Activated CD4-positive, alpha-beta T cell treated with anti-CD3 and anti-CD28 coated beads, Interleukin-2, amount 50 U/mL, for 48 hours (primary cell): ENCODE measurements around the gene RTL9.
"Not testable (repeated sequence)": the region's sequence is repeated elsewhere in the genome, so short reads cannot be mapped to it uniquely, and the experiment has no call there.

Experiments used
- DNase-seq, 2 experiments: peaks; one replicate each; pipeline ENCODE4 v3.0.0-alpha.2; 2020

RTL9 gene

DNA sequence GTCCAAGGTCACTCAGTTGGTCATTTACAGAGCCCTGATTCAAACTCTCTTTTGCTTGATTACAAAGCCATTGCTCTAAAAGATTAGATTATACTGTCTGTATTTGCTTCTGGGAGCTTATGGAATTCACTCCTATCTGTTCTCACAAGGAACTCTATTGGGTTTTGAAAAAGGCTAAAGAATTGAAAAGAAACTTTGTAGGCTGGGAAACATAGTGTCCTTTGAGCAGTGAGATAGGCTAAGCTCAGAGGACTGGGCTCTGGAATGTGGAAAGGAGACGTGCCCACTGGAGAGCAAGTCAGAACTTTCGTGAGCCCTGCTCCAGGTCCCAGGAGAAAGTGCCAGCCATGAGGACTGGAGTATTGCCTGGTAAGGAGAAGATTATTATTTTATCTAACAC lies at the start of gene RTL9:
TSS of gene RTL9 (plus strand) at position 301 of the 400 bp plus-strand sequence. CDS start 91,770 bp downstream, outside the sequence.
- no peak for DNase-seq

DNA sequence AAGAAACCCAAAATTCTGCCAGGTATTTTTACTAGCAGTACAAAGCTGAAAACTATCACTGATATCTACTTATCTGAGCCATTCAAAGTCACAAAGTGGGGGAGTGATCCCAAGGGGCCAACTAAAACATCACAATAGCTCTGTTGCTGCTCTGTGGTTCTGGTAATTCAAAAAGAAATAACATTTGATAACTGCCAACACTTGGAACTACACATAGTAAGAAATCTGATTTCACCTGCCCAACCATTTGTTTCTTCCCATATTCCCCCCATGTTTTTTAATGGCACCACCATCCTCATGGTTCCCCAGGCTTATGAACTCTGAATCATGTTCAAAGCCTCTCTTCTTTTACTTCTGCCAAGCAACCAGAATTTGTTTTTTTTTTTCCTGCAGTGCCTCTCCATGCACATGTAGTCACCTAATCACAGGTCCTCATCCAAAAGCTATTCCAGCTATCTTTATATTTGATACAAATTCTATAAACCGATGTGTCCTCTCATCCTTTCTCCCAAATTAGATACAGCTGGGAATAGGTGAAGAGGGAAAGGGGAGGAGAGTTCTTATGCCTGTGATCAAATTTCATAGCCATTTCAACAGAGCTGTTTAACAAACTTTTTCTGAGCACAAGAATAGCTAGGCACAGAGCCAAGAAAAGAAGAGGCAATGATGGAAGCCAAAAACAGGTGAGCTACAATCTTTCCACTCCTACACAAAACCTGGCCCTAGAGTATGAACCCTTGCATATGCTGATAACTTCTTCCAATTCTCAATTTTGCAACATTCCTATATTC lies 48.5 kb upstream of the RTL9 start:
- DNase-seq = no peak

DNA sequence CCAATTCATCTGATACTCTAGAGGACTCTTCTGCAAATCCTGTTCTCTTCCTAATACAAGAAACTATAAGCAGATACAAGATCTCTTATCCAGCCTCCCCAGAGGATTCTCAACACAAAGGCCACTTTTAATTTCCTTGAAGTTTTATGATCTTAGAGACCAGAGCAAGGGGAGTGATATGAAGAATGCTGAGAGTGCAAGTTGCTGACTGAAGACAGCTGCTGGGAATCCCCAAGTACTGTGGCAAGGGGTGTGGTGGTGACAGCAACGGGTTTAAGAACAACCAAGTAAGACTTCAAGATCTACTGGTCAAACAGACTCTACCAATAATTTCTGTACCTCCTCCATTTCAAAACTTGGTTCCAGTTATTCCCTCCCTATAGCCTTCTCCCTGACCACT lies 47.8 kb upstream of the RTL9 start:
- DNase-seq = peak; percentile 11 to 47

DNA sequence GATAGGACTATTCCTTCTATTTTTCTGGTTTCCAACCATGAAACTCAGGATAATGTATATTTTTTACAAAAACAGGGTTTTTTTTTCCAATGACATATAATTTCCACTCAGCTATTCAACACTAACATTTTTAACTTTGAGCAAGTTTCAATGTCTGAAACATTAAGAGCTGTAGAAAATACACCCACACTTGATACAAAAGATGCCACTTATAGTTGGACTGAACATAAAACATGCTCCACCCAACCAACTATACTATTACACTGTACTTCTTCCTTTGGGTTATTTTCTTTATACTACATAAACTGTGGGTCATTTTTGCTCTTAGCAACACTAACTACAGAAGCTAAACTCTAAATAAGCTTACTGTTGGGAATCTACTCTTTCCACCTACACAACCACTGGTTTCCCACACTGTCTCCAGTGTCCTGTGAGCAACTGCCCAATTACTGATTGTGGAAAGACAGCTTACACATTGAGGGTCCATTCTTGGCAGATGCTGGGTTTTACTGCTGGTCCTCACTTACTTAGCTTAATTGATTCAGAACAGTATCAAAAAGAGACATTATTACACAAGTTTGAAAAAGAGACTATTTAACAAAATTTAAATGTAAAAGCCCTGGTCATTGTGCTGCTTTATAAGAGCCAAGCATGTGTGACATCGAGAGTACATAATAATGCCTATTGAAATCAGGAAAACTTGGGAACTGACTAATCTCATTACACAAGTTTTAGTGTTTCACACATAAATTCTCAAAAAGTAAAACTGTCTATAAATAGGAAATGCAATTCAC lies 47.0 kb upstream of the RTL9 start:
- no peak for DNase-seq

DNA sequence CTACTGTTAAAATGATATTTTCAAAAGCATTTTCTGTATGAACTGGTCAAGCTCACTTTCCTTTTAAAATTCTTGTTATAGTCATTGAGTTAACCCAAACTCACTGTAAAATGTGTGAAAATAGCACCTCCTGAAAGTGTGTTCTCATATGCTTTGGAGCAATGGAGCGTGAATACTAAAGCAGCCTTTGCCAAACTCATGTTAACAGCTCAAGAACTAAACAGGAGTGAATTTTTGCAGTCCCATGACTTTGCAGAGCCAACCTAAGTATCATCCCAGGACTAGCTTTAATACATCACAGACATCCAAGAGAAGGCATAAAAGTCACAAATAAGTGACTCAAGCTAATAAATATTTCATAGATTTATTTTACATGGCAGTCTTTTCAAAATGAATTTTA lies 43.1 kb upstream of the RTL9 start:
- DNase-seq = no peak

DNA sequence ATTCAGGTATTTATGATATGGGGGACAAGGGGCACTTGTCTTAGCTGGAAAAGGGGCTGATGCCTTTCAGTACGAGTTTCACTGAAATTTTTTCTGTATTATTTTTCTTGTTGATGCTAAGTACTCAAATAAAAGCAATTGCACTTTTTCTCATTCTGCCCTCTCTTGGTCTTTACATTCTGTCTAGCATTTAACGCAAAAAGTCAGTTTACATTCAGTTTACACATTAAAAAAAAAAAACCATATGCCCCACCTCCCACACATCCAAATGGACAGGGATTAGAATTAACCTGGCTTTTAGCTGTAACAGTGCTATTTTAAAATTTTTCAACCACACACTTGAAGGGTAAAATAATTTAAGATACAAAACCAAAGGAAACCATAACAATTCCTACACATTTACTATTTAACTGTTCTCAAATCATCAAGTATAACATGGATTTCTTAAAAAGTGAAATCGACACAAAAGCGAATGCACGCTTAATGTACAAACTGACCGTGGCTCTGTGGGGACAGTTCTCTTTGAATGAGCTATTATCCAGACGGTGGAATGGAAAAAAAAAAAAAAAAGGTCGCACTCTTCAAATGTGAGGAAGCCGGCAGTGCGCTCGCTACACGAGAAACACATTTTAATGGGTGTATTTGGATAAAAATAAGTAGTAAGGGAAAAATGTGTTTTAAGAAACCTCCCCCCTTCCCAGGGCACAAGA lies 42.1 kb upstream of the RTL9 start:
- no peak for DNase-seq

DNA sequence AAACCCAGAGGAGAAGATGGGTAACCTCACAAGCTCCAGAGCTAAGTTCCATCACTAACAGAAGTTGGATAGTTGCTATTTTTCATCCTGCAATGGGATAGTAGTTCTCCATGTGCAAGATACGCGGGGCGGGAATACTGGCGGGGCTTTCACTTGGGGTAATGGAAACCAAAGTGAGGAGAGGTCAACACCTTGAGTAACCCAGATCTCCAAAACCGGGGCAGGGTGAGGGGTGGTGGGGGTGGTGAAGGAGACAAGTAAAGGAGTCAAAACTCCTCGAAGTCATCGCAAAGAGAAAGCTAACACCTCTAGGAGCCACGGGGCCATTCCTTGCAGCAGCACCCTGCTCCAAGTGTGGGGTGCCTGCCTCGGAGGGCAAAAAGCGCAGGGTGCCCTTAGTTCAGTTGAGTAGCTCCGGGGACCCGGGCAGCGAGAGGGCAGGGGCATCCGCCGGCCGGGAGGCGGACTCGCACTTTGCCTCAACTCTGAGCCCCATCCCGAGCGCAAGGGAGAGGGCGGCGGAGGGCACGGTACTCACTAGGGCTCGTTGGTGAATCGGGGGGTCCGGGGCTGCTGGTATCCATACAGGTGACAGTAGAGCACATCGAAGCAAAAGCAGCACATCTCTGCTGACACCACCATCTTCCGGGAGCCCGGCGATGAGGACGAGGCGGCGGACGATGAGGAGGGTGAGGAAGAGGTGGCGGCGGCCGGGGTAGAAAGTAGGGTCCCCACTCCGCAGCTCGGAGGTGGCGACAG lies 41.4 kb upstream of the RTL9 start:
- DNase-seq = peak; percentile 26 to 36

DNA sequence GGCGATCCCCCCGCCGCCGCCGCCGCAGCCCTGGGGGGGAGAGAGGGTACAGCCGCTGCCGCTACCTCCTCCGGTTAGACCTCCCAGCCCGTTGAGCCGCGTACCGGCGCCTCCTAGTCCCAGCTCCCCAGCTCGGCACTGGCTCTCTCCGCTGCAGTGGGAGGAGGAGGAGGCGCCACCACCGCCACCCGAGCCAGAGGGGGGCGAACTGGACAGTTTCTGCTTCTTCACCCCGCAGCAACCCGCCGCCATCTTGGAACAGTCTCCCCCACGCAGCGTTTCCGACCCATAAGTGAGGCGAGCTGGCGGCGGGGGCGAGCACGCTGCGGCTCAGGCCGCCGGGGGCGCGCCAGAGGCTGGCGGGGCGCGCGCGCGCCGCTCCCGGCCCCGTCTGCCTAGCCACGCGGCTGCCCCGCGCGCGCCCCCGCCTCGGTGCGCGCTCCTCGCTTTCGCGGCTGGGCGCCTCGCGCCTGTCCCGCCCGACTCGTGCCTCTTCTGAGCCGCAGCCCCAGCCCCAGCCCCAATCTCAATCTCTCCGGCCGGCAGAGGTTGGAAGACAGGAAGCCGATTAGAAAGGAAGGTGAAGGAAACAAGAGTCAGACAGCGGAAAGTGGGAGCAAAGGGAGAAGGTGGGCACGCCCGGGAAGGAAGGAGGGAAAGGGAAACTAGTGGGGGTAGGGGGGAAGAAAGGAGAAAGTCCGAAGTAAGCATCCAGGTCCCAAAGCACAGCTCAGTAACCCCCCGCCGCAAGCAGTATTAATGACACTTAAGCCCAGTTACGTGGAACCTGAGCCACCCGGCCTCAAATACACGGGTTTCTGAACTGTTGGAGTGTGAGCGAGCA lies 40.6 kb upstream of the RTL9 start, which contains the start of gene AMMECR1:
TSS of gene AMMECR1 (minus strand) at position 266 of the 844 bp plus-strand sequence. CDS start at position 252, 14 bp downstream.
- DNase-seq = peak; percentile 72 to 77

DNA sequence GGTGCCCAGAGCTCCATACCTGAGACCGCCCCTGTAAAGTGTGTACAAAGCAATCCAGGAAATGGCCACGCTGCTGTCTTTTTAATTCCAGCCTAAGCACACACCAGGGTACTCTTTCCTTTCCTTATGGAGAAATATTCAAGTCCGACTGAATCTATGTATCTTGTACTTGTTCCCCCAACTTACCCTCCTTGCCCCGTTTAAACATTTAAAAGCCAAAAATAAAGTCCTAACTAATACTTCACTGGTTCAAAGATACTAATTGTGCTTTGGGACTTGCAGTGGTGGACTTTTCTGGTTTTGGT lies 40.0 kb upstream of the RTL9 start:
- DNase-seq = no peak

DNA sequence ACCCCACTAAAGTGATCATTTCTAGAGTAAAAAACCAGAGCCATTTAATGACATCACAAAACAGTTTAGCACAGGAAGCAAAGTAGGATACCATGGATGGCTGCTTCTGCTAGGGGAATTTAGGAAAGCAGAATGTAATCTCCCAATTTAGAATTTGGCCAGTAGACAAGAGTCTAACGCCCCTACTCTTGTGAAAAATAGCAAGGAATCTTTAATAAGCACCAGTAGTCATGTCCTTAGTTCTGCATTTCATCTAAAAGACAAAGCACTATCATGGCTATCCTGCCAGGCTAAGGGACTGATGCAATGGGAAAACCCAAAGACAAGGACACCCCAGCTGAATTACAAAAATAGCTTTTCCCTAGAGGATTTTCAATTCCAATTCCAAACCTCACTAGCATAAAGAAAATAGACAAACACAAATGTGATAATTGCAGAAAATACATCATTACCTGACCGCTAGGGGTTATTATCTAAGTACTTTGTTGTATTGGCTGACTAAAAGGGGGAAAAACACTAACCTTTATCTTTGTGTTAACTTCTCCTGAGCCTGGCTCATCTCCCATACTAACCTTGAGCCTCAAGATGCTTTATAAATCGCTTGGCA lies 38.2 kb upstream of the RTL9 start:
- no peak for DNase-seq

DNA sequence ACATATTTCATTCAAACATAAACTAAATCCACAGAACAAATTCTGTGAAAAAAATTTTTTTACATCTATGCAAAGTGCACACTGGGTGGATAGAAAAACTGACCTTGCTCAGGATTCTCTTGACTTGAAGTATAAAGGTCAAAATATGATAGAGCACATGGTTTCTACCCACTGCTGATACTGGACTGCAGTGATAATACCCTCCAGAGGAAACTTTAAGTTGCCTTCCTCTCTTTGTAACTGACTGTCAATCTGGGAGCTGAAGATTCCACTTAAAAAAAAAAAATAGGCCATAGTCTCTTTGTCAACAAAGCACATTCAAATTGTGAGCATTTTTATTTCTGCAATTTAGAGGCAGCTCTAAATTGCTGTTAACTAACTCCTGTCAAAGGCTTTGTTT lies 37.6 kb upstream of the RTL9 start:
- no peak for DNase-seq

DNA sequence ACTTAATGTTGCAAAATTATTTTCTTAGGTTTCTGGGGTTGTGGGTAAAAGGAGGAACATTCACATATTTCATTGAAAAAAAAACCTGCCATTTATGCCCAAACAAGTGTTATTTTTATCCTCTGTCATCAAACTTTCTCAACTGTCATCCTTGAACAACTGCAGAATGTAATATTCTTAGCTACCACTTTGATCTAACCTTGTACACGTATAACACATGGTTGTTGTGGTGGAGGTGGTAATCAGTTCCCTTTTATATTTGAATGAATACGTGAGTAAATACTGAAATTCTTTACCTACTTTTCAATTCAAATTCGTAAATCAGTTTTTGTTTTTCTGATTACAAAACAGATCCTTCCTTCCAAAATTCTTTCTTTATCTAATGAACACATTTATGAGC lies 37.0 kb upstream of the RTL9 start:
- no peak for DNase-seq

DNA sequence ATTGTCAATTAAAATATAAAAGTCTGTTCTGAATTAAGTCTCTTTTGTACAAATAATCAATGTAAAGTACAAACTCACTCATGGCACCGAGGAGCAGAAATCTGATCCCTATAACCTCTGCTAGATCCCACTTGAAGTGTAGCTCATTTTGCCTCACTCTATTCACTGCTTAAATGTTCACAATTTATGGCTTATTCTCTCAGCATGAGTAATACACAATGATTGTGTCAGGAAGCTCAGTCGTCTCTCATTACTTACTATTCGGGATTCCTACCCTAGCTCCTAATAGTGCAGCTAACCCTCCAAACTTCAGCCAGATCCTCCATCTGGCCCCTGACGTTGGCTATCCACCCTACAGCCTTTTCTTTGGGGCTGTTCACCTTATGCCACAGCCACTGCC lies 36.0 kb upstream of the RTL9 start:
- no peak for DNase-seq

DNA sequence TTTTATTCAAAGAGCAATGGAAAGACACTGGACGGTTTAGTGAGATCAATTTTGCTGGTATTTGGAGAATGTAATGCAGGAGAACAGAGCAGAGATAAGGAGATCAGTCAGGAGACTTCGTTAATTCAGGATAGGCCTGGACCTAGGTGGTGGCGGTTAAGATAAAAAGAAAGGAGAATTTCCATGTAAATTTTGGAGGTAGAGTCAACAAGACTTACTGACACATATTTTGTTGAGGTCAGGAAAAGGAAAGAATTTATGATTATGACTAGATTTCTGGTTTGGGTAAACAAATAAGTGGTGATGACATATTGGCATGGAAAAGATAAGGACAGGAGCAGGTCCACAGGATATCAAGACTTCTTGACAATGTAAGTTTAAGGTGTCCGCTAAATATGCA lies 31.9 kb upstream of the RTL9 start:
- no peak for DNase-seq

DNA sequence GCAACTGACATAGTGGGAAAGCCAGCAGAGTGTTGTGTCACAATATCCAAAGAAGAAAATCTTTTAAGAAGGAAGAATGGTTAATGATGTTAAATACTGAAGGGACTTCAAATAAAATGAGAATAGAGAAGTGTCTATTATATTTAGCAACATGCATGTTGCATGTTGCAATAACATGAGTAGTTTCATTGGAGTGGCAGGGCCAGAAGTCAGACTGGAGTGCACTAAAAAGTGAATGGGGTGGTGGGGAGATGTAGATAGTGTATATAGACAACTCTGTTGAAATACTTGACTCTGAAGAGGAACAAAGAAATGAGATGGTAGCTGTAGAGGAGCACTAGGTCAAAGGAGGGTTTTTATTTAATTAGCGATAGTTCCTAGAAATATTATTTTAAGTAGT lies 31.3 kb upstream of the RTL9 start:
- no peak for DNase-seq

DNA sequence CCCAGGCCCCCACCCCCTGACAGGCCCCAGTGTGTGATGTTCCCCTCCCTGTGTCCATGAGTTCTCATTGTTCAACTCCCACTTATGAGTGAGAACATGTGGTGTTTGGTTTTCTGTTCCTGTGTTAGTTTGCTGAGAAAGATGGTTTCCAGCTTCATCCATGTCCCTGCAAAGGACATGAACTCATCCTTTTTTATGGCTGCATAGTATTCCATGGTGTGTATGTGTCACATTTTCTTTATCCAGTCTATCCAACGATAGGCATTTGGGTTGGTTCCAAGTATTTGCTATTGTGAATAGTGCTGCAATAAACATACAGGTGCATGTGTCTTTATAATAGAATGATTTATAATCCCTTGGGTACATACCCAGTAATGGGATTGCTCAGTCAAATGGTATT lies 30.0 kb upstream of the RTL9 start:
- not testable (repeated sequence) for DNase-seq

DNA sequence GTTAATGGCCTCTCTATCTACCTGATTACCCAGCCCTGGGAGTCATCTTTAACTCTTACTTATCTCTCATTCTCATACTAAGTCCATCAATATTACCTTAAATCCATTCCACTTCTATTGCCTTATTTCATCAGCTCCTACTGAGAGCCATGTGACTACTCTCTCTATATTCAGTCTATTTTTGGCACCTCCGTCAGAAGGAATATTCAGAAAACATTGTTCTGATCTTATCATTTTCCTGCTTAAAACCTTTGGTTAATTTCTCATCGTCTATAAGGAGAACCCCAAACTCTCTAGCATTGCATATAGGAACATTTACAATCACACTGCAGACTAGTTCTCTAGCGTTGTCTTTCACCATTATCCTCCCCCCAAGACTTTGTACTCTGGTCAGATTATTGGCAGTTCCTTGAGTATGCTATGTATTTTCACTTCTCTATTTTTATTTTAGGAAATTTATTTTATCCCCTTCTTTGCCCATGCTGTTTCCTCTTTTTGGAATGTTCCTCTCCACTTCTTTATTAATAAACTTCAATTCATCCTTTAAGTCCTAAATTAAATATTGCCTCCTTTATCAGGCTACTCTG lies 27.1 kb upstream of the RTL9 start:
- no peak for DNase-seq

DNA sequence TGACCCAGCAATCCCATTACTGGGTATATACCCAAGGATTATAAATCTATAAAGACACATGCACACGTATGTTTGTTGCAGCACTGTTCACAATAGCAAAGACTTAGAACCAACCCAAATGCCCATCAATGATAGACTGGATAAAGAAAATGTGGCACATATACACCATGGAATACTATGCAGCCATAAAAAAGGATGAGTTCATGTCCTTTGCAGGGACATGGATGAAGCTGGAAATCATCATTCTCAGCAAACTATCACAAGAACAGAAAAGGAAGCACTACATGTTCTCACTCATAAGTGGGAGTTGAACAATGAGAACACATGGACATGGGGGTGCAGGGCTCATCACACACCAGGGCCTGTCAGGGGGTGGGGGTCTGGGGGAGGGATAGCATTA lies 25.2 kb upstream of the RTL9 start:
- DNase-seq = not testable (repeated sequence)

DNA sequence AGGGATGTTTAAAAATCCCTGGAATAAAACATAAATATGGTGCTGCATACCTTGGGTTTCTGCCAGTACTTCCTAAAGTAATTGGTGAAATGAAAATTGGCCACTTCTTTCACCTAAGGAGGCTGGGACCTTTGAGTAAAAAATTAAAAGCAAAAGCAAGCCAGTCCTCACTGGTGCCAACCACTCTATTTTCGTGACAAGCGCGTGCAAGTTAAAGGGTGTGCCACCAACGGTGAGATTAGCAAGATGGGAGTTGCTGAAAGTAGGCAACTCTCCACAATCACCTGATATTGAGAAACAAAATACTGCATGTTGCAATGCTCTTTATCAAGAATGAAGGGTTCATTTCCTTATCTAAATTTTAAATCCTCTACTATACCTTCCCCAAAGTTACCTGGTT lies 19.7 kb upstream of the RTL9 start:
- no peak for DNase-seq

DNA sequence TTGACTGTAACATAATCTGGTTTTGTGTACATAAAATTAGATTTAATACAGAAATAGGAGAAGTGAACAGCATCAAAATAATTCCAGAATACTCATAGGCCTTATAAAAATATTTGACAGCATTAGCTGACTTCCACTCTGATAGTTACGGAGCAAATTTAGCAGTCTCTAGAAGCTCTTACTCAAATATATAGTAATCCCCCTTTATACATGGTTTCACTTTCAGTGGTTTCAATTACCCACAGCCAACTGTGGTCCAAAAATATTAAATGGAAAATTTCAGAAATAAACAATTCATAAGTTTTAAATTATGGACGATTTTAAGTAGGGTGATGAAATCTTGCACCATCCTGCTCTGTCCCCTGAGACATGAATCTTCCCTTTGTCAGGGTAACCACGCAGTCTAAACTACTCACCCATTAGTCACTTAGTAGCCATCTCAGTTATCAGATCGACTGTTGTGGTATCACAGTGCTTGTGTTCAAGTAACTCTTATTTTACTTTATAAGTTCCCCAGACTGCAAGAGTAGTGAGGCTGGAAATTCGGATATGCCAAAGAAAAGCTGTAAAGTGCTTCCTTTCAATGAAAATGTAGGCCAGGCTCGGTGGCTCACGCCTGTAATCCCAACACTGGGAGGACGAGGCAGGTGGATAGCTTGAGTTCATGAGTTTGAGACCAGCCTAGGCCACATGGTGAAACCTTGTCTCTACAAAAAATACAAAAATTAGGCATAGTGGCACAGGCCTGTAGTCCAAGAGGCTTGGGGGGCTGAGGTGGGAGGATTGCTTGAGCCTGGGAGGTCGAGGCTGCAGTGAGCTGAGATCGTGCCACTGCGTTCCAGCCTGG lies 17.2 kb upstream of the RTL9 start:
- no peak for DNase-seq
